ENCODE results near the gene ALDH1A2.

- TF ChIP-seq CTCF (IDR thresholded peaks at IDR 0.05): no peak
- no peak for TF ChIP-seq POLR2A (IDR thresholded peaks at IDR 0.05)
These were observed 121.6 kb downstream of the ALDH1A2 start for GRCh38 chr15:57943754-57944420.

All from tibial nerve (tissue), 3 donors.